Stimulated activated CD8-positive, alpha-beta memory T cell treated with anti-CD3 and anti-CD28 coated beads, Interleukin-12 subunit alpha, Interleukin-12 subunit beta, amount 100 ng/mL, for 1 hour (primary cell): ENCODE data around the gene EIF2S2.
A peak's percentile ranks its signal among the peaks of the same experiment; 100 is the strongest.

ENCODE experiments used
- DNase-seq: peaks from one replicate; pipeline ENCODE4 v3.0.0-alpha.2; 2020; ENCODE audit warnings: low read depth

Gene EIF2S2

GRCh38 chr20:34088305-34089174 is 23.5 kb downstream of the EIF2S2 start:
- no peak for DNase-seq

GRCh38 chr20:34085544-34086040 is 26.5 kb downstream of the EIF2S2 start:
- no peak for DNase-seq

DNA sequence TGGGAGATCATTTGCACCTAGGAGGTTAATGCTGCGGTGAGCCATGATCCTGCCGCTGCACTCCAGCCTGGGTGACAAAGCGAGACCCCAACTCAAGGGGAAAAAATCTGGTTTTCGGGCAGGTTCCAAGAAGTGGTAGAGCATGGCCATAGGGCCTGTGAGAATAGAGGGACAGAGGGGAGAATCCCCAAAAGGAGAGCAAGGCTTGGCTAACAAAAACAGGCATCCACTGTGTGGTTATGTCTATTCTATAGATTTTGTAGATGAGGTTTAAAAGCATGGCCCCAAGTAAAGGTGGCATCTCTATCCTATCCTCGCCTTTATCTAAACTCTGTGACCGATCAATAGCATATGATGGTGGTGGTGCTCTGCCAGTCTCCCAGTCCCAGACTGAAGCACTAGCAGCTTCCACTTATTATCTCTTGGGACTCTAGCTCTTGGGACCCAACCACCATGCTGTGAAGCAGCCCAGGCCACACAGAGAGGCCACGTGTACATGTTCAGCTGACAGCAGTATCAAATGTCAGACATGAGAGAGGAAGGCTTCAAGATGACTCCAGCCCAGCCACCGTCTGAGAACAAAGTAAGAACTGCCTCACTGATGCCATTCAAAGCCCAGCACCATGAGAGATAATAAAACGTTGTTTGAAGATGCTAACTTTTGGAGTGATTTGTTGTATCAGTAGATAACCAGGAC is 27.7 kb downstream of the EIF2S2 start:
- no peak for DNase-seq

- DNase-seq = no peak
Observed at GRCh38 chr20:34083781-34084180, 28.3 kb downstream of the EIF2S2 start.

DNA sequence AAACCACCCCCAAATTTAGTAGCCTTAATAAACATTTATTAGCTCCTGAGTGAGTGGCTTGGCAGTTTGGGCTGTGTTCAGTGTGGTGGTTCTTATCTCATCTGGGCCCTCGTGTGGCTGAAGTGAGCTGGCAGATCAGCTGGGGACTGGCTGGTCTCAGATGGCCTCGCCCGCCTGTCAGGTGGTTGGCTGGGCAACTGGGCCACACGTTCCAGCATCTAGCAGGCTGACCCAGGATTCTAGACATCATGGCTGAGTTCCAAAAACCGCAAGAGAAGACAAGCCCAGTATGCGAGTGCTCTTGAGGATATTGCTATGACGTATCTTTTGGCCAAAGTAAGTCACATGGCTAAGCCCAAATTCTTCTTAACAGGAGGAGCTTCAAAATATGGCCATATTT is 28.9 kb downstream of the EIF2S2 start:
- no peak for DNase-seq

- no peak for DNase-seq
Observed at GRCh38 chr20:34082232-34082887, 29.7 kb downstream of the EIF2S2 start.

- no peak for DNase-seq
Observed at GRCh38 chr20:34079818-34080217, 32.2 kb downstream of the EIF2S2 start.

- no peak for DNase-seq
Observed at GRCh38 chr20:34078540-34078939, 33.5 kb downstream of the EIF2S2 start.

GRCh38 chr20:34076952-34077351 is 35.1 kb downstream of the EIF2S2 start:
- no peak for DNase-seq

- DNase-seq = no peak
Observed at GRCh38 chr20:34075647-34076046, 36.4 kb downstream of the EIF2S2 start.

GRCh38 chr20:34074101-34074760 is 37.8 kb downstream of the EIF2S2 start:
- DNase-seq = no peak

DNA sequence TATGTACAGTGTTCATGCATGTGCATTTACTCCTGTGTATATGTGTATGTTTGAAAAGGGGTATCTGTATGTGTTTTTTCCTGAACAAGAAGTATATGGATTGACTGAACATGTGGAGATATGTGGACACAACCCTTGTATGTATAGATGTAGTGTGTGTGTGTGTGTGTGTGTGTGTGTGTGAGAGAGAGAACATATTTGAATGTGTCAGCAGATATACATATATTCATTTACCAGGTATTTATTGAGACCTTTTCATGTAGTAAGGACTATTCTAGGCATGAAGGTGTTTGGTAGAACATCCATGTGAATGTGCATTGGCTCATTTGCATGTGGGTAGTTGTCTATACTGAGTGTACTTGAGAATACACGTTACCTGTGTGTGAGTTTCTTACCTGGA is 39.3 kb downstream of the EIF2S2 start:
- DNase-seq = no peak

DNA sequence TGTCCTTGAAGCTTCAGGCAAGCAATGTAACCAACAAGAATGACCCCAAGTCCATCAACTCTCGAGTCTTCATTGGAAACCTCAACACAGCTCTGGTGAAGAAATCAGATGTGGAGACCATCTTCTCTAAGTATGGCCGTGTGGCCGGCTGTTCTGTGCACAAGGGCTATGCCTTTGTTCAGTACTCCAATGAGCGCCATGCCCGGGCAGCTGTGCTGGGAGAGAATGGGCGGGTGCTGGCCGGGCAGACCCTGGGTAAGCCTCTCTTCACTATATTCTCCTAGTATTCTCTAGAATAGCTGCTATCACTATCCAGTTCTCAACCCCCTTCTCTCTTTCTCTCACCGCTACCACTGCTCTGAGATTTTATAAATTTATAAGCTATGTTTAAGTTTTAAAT is 40.0 kb downstream of the EIF2S2 start:
- DNase-seq = no peak

GRCh38 chr20:34070859-34071258 is 41.2 kb downstream of the EIF2S2 start:
- no peak for DNase-seq

DNA sequence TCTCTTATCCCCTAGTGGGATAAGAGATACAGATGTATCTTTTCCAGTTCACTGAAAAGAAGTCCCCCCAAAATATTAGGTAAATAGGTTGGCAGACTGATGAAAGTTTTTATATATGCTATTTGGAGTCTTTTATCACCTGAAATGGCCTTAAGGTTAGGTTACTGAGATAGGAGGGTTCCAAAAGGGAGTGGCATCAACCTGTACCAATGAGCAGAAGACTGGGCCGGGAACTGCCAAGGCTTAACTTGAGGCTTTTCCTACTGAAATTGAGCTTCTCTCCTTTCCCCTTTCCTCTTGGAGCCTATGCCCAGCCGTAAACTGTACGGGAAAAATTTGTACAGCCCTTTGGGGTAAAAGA is 42.0 kb downstream of the EIF2S2 start:
- DNase-seq = no peak

- peak; percentile 28 for DNase-seq
Observed at GRCh38 chr20:34069341-34070078, 42.5 kb downstream of the EIF2S2 start.

GRCh38 chr20:34068001-34068400 is 44.0 kb downstream of the EIF2S2 start:
- no peak for DNase-seq

DNA sequence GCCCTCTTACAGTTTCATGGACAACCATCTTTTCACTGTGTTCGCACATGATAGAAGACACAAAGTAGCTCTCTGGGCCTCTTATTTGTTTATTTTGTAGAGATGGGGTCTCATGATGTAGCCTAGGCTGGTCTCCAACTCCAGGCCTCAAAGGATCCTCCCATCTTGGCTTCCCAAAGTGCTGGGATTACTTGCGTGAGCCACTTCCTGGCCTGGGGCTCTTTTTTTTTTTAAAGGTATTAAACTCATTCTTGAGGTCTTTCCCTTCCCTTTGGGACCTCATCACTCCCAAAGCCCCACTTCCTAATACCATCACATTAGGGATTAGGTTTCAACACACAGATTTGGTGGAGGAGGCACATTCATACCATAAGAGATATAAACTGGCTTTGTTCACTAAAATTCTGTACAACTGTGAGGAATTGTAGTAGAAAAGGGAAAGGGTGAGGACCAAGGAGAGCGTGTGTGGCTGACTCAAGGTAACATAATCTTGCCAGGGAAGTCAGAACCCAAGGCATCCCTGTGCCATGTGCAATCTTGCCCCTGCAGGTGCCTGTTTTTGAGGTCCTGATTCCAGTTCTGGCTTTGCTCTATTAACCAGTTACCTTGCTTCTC is 45.5 kb downstream of the EIF2S2 start:
- no peak for DNase-seq

DNA sequence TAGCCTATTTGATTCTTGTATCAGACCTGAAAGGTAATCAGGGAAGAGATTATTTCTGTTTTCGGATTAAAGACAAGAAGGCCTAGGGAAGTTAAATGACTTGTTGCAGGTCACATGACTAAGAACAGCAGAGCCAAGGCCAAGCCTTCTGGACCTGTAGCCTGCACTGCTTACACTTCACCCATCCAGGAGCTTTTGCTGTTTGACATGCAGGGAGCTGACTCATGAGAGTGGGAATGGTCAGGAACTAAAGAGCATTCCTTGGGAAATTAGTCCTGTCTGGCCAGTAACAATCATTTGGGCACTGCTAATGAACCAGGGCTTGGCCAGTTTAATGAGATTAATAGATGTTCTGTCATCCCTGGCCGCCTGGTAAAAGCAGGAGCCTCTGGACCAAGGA is 46.8 kb downstream of the EIF2S2 start:
- no peak for DNase-seq

DNA sequence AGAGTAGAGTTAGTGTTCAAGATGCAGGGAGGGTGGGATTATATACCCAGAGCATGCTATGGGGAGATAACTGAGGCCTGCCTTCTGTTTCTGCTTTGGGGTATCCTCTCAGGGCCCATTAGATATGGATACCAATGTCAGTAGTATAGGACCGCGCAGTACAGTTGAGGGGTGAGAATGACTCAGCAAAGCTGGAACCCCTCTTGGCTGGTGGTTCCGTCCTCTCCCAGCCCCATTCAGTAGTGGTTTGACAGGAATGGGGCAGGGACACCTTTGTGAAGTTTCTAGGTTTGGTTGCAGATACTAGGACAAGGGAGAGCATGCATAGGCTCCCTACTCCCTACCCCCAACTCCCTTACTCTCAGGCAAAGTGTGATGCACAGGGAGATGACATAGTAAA is 47.8 kb downstream of the EIF2S2 start:
- DNase-seq = no peak
